NCI-H2107 treated with DMSO at 0.1 percent for 48 hours (cell line): ENCODE data around the gene ABL1.

Source experiments
- DNase-seq: peaks from one replicate; lab custom pipeline; 2025; ENCODE audit not compliant: unreplicated experiment; lab: John Stamatoyannopoulos, UW

ABL1 gene

GRCh38 chr9:130929571-130930038 lies 94.6 kb downstream of the ABL1 start:
- no peak for DNase-seq

DNA sequence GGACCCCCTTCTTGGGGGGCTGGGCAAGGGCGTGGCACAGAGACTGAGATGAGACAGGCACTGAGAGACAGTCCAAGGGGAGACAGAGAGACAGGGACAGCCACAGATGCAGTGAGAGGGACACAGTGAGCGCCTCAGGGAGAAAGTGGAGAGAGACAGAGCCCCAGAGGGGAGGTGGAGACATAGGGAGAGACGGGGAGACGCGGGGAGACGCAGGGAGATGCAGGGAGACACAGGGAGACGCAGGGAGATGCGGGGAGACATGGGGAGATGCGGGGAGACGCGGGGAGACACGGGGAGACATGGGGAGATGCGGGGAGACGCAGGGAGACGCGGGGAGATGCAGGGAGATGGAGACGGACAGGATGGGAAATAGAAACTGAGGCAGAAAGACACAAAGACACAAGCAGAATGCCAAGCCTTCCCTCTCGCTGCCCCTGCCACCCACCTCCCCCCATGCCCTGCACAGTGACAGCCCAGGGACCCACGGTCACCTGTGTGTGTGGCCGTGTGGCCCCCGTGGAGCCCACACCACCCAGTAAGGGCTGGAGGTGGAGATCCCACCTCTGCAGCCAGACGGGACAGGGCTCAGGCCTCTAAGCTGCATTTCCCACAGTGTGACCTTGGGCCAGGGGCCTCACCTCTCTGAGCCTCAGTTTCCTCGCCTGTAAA lies 95.2 kb downstream of the ABL1 start:
- no peak for DNase-seq

GRCh38 chr9:130930804-130931349 lies 95.8 kb downstream of the ABL1 start:
- no peak for DNase-seq

- DNase-seq = no peak
Observed at GRCh38 chr9:130931508-130932254, 96.6 kb downstream of the ABL1 start.

GRCh38 chr9:130932255-130933079 lies 97.4 kb downstream of the ABL1 start:
- DNase-seq = no peak

DNA sequence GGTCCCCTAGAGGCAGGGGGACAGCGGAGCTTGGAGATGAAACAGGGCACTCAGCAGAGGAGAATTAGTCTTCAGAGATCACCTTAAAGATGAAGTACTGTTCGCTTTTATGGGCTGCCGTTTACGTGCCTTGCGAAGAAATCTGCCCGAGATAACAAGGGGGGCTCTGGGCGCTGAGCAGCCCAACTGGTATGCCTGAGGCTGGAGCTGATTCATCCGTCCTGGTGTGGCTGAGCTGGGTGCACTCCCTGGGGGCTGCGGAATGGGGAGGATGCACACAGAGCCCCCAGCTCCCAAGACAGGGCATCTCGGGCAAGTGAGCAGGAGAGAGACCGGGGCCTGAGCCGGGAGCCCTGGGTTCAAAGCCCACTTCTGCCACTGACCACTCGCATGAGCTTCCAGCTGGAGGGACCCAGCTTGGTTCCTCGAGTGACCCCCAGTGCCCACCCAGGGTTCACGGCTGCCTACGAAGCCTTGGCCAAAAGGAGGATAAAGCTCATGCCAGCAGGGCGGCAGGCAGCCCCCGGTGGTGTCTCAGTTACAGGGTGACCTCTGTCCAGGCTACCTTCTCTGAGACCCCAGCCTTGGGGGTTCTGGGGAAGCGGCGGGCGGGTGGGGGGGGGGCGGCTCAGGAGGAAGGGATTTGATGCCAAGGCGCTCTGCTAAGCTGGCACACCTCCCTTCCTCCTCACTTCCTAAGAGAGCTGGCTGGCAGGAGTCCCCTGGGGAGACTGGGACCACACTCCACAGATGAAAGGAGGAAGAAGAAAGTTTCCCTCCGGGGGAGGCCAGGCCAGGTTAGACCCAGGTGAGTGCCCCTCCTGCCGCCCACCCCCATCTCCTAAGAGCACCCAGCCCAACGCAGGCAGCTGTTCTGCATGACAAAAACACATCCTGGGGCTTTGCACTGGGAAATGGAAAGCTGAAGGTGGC lies 98.3 kb downstream of the ABL1 start:
- DNase-seq = no peak

GRCh38 chr9:130934246-130934645 lies 99.2 kb downstream of the ABL1 start:
- no peak for DNase-seq

GRCh38 chr9:130934702-130935647 lies 99.9 kb downstream of the ABL1 start:
- DNase-seq = no peak

GRCh38 chr9:130935648-130936271 lies 100.7 kb downstream of the ABL1 start:
- no peak for DNase-seq

DNA sequence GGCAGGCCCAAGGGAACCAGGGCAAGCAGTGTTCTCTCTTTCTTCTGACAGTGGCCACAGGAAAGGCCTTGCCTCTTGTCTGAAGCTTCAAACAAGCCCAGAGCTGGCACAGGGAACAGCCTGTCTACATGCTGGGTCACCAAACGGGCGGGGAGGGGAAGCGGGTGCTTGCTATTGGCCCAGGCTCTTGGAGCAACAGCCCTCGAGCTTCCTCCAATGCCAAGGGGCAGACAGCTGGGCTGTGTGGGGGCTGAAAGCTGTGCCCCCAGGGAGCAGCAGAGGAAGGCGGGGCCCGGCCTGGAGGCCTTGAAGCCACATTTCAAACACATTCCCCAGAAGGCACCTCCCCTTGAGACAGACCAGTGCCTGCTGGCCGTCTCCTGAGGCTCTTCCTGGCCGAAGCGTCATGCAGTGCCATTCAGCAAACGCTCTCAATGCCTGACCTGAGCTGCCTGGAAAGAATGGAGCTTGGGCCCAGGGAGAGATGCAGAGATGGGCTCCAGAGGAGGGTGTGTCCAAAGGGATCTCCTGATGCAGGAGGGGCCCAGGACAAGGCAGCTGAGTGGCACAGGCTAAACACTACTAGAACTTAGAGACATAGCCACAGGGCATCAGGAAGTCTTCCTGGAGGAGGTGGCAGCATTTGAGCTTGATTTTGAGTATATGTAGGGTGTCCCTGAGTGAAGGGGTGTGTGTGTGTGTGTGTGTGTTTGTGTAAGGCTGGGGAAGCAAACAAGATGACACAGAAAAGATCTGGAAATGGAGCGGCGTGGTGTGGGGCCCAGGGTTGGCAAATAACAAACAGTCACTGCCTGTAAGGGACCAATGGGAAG lies 101.4 kb downstream of the ABL1 start:
- DNase-seq = no peak
